ENCODE results near the gene AKAP8. TPM values are rescaled to one million over a fixed set of nuclear protein-coding genes. Genes with fewer than 3 reads are reported as not detected.

Gene AKAP8
- total RNA-seq, 4 donors from 2014 or later: 26.4 to 58.5 (median 55.9) TPM

- H3K4me1 ChIP-seq: peaks cover 0 to 36% (median 21%) of the 10 kb centered on the region in 4 donors
- H3K9me3 ChIP-seq: no peaks in the 10 kb centered on the region
- TF ChIP-seq CTCF (IDR thresholded peaks at IDR 0.05) (no peak), EP300 (IDR thresholded peaks at IDR 0.05) (no peak), POLR2A (IDR thresholded peaks at IDR 0.05) (no peak)
- peaks cover 7 to 80% (median 52%) of the 10 kb centered on the region in 3 donors for H3K36me3 ChIP-seq
- 96 to 97% methylated on average over 7 of the region's 7 CpGs for WGBS, 2 donors
- DNase-seq (ENCODE audit: low spot score in 2 of 2): no peak
- H3K27me3 ChIP-seq: no peaks in the 10 kb centered on the region
- H3K27ac ChIP-seq: no peak overlapping the region
- no peak overlapping the region for H3K4me3 ChIP-seq
Measured at GRCh38 chr19:15371119-15371518, 8.5 kb downstream of the AKAP8 start.

GRCh38 chr19:15369594-15369891, 10.0 kb downstream of the AKAP8 start:
- no peak overlapping the region for H3K27ac ChIP-seq
- peaks cover 0 to 20% (median 10%) of the 10 kb centered on the region in 4 donors for H3K4me1 ChIP-seq
- WGBS, 2 donors: 89 to 93% methylated on average over 9 of the region's 9 CpGs
- no peak overlapping the region for H3K4me3 ChIP-seq
- DNase-seq (ENCODE audit: low spot score in 2 of 2): no peak
- peaks cover 13 to 94% (median 65%) of the 10 kb centered on the region in 3 donors for H3K36me3 ChIP-seq
- TF ChIP-seq POLR2A (IDR thresholded peaks at IDR 0.05) (no peak), EP300 (IDR thresholded peaks at IDR 0.05) (no peak), CTCF (IDR thresholded peaks at IDR 0.05) (no peak)
- no peaks in the 10 kb centered on the region for H3K9me3 ChIP-seq
- no peaks in the 10 kb centered on the region for H3K27me3 ChIP-seq

GRCh38 chr19:15368798-15369593, 10.6 kb downstream of the AKAP8 start:
- Histone ChIP-seq H3K36me3 (peaks cover 13 to 97% (median 67%) of the 10 kb centered on the region in 3 donors), H3K4me3 (no peak overlapping the region), H3K27me3 (no peaks in the 10 kb centered on the region), H3K9me3 (no peaks in the 10 kb centered on the region), H3K4me1 (peaks cover 0 to 14% (median 4%) of the 10 kb centered on the region in 4 donors), H3K27ac (no peak overlapping the region)
- no peak for DNase-seq (ENCODE audit: low spot score in 2 of 2)
- TF ChIP-seq CTCF (IDR thresholded peaks at IDR 0.05) (no peak), POLR2A (IDR thresholded peaks at IDR 0.05) (no peak), EP300 (IDR thresholded peaks at IDR 0.05) (no peak)
- 92 to 94% methylated on average over 32 to 35 of the region's 35 CpGs for WGBS, 2 donors

- no peak overlapping the region for H3K27ac ChIP-seq
- H3K4me1 ChIP-seq: peaks cover 0 to 6% (median 0%) of the 10 kb centered on the region in 4 donors
- TF ChIP-seq POLR2A (IDR thresholded peaks at IDR 0.05) (no peak), CTCF (IDR thresholded peaks at IDR 0.05) (no peak), EP300 (IDR thresholded peaks at IDR 0.05) (no peak)
- H3K36me3 ChIP-seq: peaks cover 13 to 90% (median 62%) of the 10 kb centered on the region in 3 donors
- no peaks in the 10 kb centered on the region for H3K27me3 ChIP-seq
- DNase-seq (ENCODE audit: low spot score in 2 of 2): no peak
- no peak overlapping the region for H3K4me3 ChIP-seq
- no peaks in the 10 kb centered on the region for H3K9me3 ChIP-seq
- WGBS, 2 donors: 93 to 95% methylated on average over 23 to 24 of the region's 24 CpGs
Measured at GRCh38 chr19:15368051-15368632, 11.4 kb downstream of the AKAP8 start.

- no peak for DNase-seq (ENCODE audit: low spot score in 2 of 2)
- WGBS, 2 donors: 76 to 90% methylated on average over 3 of the region's 3 CpGs
- H3K9me3 ChIP-seq: no peaks in the 10 kb centered on the region
- no peak overlapping the region for H3K27ac ChIP-seq
- TF ChIP-seq EP300 (IDR thresholded peaks at IDR 0.05) (no peak), CTCF (IDR thresholded peaks at IDR 0.05) (no peak), POLR2A (IDR thresholded peaks at IDR 0.05) (no peak)
- no peaks in the 10 kb centered on the region for H3K4me1 ChIP-seq
- no peaks in the 10 kb centered on the region for H3K27me3 ChIP-seq
- H3K36me3 ChIP-seq: peaks cover 9 to 87% (median 59%) of the 10 kb centered on the region in 3 donors
- no peak overlapping the region for H3K4me3 ChIP-seq
Measured at GRCh38 chr19:15367439-15367838, 12.1 kb downstream of the AKAP8 start.

All from tibial nerve (tissue), 4 donors.